Measurements from ENCODE around the gene BZW1.

Gene BZW1

GRCh38 chr2:200834701-200835100 is 23.0 kb downstream of the BZW1 start:
- no peak overlapping the region for H3K27ac ChIP-seq
- TF ChIP-seq ZFX (IDR thresholded peaks at IDR 0.05) (no peak), CTCF (conservative IDR thresholded peaks at IDR 0.05) (no peak)

- no peak for TF ChIP-seq CTCF (conservative IDR thresholded peaks at IDR 0.05)
- TF ChIP-seq ZFX (IDR thresholded peaks at IDR 0.05): no peak
Observed at GRCh38 chr2:200839513-200839912, 27.8 kb downstream of the BZW1 start.

GRCh38 chr2:200843993-200844948 is 32.6 kb downstream of the BZW1 start:
- TF ChIP-seq ZFX (IDR thresholded peaks at IDR 0.05) (no peak), CTCF (conservative IDR thresholded peaks at IDR 0.05) (no peak)
- no peak overlapping the region for H3K27ac ChIP-seq

More at GRCh38 chr2:200839513-200839912, 27.8 kb downstream of the BZW1 start:
- H3K27ac ChIP-seq: no peak overlapping the region

- TF ChIP-seq ZFX (IDR thresholded peaks at IDR 0.05) (no peak), CTCF (conservative IDR thresholded peaks at IDR 0.05) (no peak)
- H3K27ac ChIP-seq: no peak overlapping the region
Observed at GRCh38 chr2:200845194-200845593, 33.5 kb downstream of the BZW1 start.

- H3K27ac ChIP-seq: no peak overlapping the region
- TF ChIP-seq CTCF (conservative IDR thresholded peaks at IDR 0.05) (no peak), ZFX (IDR thresholded peaks at IDR 0.05) (no peak)
Observed at GRCh38 chr2:200845669-200846325, 34.1 kb downstream of the BZW1 start.

GRCh38 chr2:200847269-200847668 is 35.6 kb downstream of the BZW1 start:
- no peak for TF ChIP-seq ZFX (IDR thresholded peaks at IDR 0.05)
- no peak for TF ChIP-seq CTCF (conservative IDR thresholded peaks at IDR 0.05)

GRCh38 chr2:200847939-200848338 is 36.2 kb downstream of the BZW1 start:
- H3K27ac ChIP-seq: no peak overlapping the region
- no peak for TF ChIP-seq ZFX (IDR thresholded peaks at IDR 0.05)
- no peak for TF ChIP-seq CTCF (conservative IDR thresholded peaks at IDR 0.05)

More at GRCh38 chr2:200847269-200847668, 35.6 kb downstream of the BZW1 start:
- no peak overlapping the region for H3K27ac ChIP-seq

All from C4-2B (cell line).